Smooth muscle cell of the umbilical artery (primary cell): ENCODE measurements around the gene FBLN2. TPM values are rescaled to one million over a fixed set of nuclear protein-coding genes. Genes with fewer than 3 reads are reported as not detected.

Source experiments
- total RNA-seq: library from RNA; depleted of rRNA; stranded (reverse); fragments of >200 nt; gene quantifications from 2 replicates; pipeline ENCODE4 v1.2.3, GENCODE V29; 2014

The FBLN2 gene
- total RNA-seq: 63.9 and 254 TPM in 2 replicates

DNA sequence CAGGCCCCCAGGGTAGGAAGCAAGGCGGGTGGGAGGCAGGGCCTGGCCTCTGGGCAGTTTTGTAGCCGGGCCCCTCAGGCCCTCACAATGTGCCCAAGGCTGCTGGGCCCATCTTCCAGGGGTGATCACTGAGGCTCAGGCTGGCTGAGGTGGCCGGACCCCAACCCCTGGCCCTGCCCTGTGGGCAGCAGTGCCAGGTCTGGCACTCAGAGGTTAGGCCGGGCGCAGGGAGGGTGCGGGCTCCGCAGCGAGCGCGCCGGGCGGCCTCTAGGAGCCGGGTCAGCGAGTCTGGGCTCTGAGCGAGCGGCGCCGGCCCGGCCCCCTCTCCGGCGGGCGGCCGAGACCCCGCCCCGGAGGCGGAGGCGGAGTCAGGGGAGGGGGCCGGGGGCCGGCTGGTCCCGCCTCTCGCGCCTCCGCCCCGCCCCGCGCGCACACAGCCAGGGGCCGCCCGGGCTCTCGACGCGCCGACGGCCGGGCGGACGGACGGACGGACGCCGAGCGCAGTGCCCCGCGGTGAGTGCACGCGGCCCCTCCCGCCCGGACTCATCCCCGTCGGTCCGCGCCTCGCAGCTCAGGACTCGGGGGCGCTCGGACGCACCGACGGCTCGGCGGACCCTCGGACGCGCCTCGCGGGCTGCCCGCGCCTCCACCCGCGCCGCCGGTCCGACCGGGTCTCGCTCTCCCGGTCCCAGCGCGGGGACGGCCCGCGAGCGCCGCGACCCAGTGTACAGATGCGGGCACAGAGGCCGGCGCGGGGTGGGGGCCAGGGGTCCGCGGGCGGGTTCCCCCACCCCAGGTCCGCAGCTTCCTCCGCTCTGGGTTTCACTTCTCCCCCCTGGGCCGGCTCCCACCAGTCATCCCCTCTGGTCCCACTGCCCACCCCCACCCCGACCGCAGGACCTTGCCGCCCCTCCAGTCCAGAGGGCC lies at the start of gene FBLN2:
Gene FBLN2, plus strand, starts transcription at position 430 of the 927 bp plus-strand sequence. CDS start 21,231 bp downstream, outside the sequence.

Other genes starting within 250 kb of the FBLN2 start
- gene NUP210, start 128.8 kb upstream of the FBLN2 start, total RNA-seq: 0.09 and 0.30 TPM in 2 replicates
- 13.1 and 16.8 TPM in 2 replicates for gene HDAC11, start 68.8 kb upstream of the FBLN2 start, total RNA-seq